Uterus (tissue), 2 donors: ENCODE results near the gene YIPF6.

Experiments
- CTCF ChIP-seq, 4 experiments: fragments of 200-600 bp in 2 of 4; fragments of 450-650 bp in 2 of 4; sonication (generic) in 2 of 4; IDR thresholded peaks; one replicate each; pipeline ENCODE4 v1.5.1; 2016 to 2019; ENCODE audit warnings: antibody characterized with exemption in 4 of 4, mild to moderate bottlenecking in 2 of 4, moderate library complexity in 1 of 4
- POLR2A ChIP-seq, 2 donors: fragments of 450-650 bp; IDR thresholded peaks; one replicate each; pipeline ENCODE4 v1.6.1; 2016; ENCODE audit warnings: antibody characterized with exemption in 2 of 2, mild to moderate bottlenecking in 1 of 2, moderate library complexity in 1 of 2

DNA sequence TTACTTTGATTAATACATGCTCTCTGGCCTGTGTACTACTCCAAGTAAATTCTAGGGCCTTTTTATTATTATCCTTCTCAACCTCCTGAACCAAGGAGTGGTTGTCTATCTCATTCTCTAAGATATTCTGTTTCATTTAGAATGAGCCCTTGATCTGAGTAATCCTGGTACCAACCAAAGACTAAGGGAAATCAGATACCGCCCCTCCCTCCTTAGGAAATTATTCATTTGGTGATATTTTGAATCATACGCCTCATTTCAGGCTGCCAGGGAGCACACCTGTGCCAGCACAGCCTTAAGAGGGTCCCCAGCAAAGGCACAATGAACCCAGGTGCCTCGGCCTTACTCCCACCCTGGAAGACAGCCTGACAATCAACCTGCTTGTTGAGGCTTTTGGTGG lies 75.4 kb downstream of the YIPF6 start:
- no peak for TF ChIP-seq CTCF (IDR thresholded peaks at IDR 0.05)
- TF ChIP-seq POLR2A (IDR thresholded peaks at IDR 0.05), result no peak
